ENCODE results near the gene ZBTB8OS. TPM values are rescaled to one million over a fixed set of nuclear protein-coding genes. Genes with fewer than 3 reads are reported as not detected.

ZBTB8OS gene
- 34.0 and 44.2 TPM in 2 replicates for total RNA-seq

GRCh38 chr1:32650248-32650751, at the start of gene ZBTB8OS:
Gene ZBTB8OS, minus strand, starts transcription at chr1:32650550. Its CDS starts 21 bp downstream, at chr1:32650529.

DNA sequence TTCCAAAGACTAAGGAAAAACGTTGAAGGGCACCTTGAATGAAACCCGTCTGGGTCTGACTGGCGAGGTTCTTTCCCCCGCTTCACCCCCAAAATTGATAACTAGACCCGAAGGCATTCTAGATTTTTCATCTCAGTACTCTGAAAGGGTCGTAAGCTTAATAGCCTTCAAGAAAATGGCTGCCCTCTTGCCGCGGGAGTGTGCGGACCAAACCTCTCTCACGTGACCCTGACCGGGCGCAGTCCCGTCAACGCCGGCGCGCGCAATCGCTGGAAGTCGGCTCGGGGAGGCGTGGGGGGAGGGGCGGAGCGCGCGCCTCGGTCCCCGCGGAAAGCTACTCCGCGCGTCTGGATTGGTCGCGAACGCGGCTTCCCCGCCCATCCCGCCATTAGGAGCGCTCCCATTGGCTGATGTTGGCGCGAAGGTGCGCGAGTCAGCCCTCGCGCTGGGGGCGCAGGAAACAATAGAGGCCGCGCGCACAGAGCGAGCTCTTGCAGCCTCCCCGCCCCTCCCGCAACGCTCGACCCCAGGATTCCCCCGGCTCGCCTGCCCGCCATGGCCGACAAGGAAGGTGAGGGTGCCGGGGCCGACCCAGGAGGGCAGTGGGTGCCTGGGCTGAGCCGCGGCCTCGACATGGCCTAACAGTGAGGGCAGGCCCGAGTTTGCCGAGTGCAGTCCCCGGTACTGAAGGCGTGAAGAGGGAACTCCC, 556 bp upstream of the ZBTB8OS start, which contains the start of gene RBBP4:
Gene RBBP4, plus strand, starts transcription at position 457 of the 709 bp plus-strand sequence. Its CDS starts 99 bp downstream, at position 556.

Other genes starting within 250 kb of the ZBTB8OS start
- under 0.01 TPM in 2 replicates for gene ZBTB8B, start 185.5 kb downstream of the ZBTB8OS start, total RNA-seq
- 7.2 and 8.0 TPM in 2 replicates for gene ZBTB8A, start 111.1 kb downstream of the ZBTB8OS start, total RNA-seq
- gene RBBP4, start 658 bp upstream of the ZBTB8OS start, total RNA-seq, result 113 and 139 TPM in 2 replicates
- gene SYNC, start 52.2 kb upstream of the ZBTB8OS start, total RNA-seq, result 44.5 and 61.5 TPM in 2 replicates
- gene YARS1, start 166.8 kb upstream of the ZBTB8OS start, total RNA-seq, result 148 and 158 TPM in 2 replicates
- gene S100PBP, start 167.1 kb upstream of the ZBTB8OS start, total RNA-seq, result 55.7 and 68.0 TPM in 2 replicates
- gene FNDC5, start 220.4 kb upstream of the ZBTB8OS start, total RNA-seq, result 0.37 and 4.5 TPM in 2 replicates
- gene HPCA, start 235.9 kb upstream of the ZBTB8OS start, total RNA-seq, result not detected in 2 replicates

All from smooth muscle cell of the umbilical artery (primary cell).